AG04449 (cell line): ENCODE data around the gene NEU1.
A peak's percentile ranks its signal among the peaks of the same experiment; 100 is the strongest.

Experiments used
- CTCF ChIA-PET: fragments of 350-600 bp; formaldehyde crosslinking; extraction: SDS; loops from one replicate; lab custom pipeline; 2021; ENCODE audit warnings: antibody characterized with exemption; lab: Yijun Ruan, JAX
- POLR2A ChIA-PET: fragments of 400-600, 350-600 bp; formaldehyde crosslinking; extraction: SDS; loops from one replicate; lab custom pipeline; 2020; ENCODE audit warnings: antibody characterized with exemption, inconsistent platforms; lab: Yijun Ruan, JAX
- DNase-seq: peaks from one replicate; pipeline ENCODE4 v3.0.0-alpha.2; 2010; ENCODE audit warnings: low read depth, low spot score
- H3K4me3 ChIP-seq: 2 replicates; pipeline ENCODE4 v1.5.1; 2011; ENCODE audit warnings: low read depth, mild to moderate bottlenecking, control low read depth, low read length
- CTCF ChIP-seq: IDR thresholded peaks from one replicate; pipeline ENCODE4 v1.5.1; 2011; ENCODE audit warnings: mild to moderate bottlenecking, moderate library complexity, low read length, control low read depth, inconsistent platforms; ENCODE audit not compliant: insufficient read depth; ENCODE audit errors: missing control alignments

The NEU1 gene

GRCh38 chr6:31899882-31900722, 37.5 kb upstream of the NEU1 start:
- no peak for TF ChIP-seq CTCF
- no peak overlapping the region; the same call in 1 of the 2 replicates for H3K4me3 ChIP-seq
- POLR2A ChIA-PET = no interaction called here
- CTCF ChIA-PET = interaction anchor here (1.3 to 6.6 kb wide), 2 partner anchors 11 to 52 kb away, joined by 3 to 35 read pairs; no protein-coding TSS in a partner anchor
- DNase-seq = no peak

DNA sequence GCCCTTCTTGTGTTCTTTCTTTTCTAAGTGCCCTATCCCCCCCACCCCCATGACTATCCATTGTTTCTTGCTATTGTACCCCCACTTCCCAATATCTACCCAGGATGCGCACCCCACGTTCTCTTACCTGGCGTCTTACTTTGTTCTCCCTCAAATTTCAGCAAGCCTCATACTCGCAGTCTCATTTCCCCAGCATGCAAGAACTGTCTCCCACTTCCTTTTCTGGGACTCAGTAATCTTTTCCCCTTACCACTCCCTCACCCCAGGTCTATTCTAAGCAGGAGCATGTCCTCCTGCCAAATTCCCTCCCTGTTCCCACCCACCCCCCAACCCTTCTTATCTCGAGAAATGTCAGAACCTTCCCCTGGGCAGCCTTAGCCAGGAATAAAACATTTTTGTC, 36.6 kb upstream of the NEU1 start:
- CTCF ChIA-PET = interaction anchor here (1.0 to 2.6 kb wide), 2 partner anchors 53 to 66 kb away, joined by 3 to 17 read pairs; no protein-coding TSS in a partner anchor
- POLR2A ChIA-PET = no interaction called here
- no peak for TF ChIP-seq CTCF
- no peak for DNase-seq
- no peak overlapping the region for H3K4me3 ChIP-seq

- no peak for TF ChIP-seq CTCF
- DNase-seq = no peak
- H3K4me3 ChIP-seq = peak overlapping the region; percentile 97
- ChIA-PET POLR2A (interaction anchor here (0.6 to 1.9 kb wide), 5 partner anchors 16 to 71 kb away, joined by 3 to 6 read pairs (median 4); partner anchors contain the start of genes HSPA1B, NELFE, NEU1 and SKIC2), CTCF (interaction anchor here (0.6 to 2.6 kb wide), 8 partner anchors 9 to 748 kb away, joined by 3 to 24 read pairs (median 4); no protein-coding TSS in a partner anchor)
These were observed 35.9 kb upstream of the NEU1 start for GRCh38 chr6:31898383-31899011.

GRCh38 chr6:31897612-31898382, 35.2 kb upstream of the NEU1 start, which contains the start of gene EHMT2:
Gene EHMT2, minus strand, starts transcription at chr6:31897698. Its CDS starts 21 bp downstream, at chr6:31897677.
- ChIA-PET CTCF (interaction anchor here (0.6 to 2.6 kb wide), 7 partner anchors 9 to 747 kb away, joined by 3 to 24 read pairs (median 4); no protein-coding TSS in a partner anchor), POLR2A (interaction anchor here (0.6 to 1.9 kb wide), 12 partner anchors 10 to 1341 kb away, joined by 3 to 8 read pairs (median 3); partner anchors contain the start of genes DXO, GPANK1, HSPA1B and NELFE)
- TF ChIP-seq CTCF = no peak
- peak within 1 kb of the TSS; percentile 97 for H3K4me3 ChIP-seq
- no peak for DNase-seq

GRCh38 chr6:31896856-31897611, 34.4 kb upstream of the NEU1 start:
- no peak for DNase-seq
- ChIA-PET POLR2A (interaction anchor here (0.6 to 1.9 kb wide), 9 partner anchors 10 to 233 kb away, joined by 3 to 8 read pairs (median 3); partner anchors contain the start of genes DXO, GPANK1, HSPA1B and NELFE), CTCF (interaction anchor here (1.0 to 2.6 kb wide), 5 partner anchors 8 to 55 kb away, joined by 3 to 24 read pairs (median 9); no protein-coding TSS in a partner anchor)

More at GRCh38 chr6:31896856-31897611, 34.4 kb upstream of the NEU1 start:
- TF ChIP-seq CTCF = no peak
- H3K4me3 ChIP-seq = peak overlapping the region; percentile 97
